T1000 (cell line): Measurements from ENCODE around the gene GFPT2.

Source experiments
- DNase-seq: peaks from one replicate; lab custom pipeline; 2025; ENCODE audit warnings: mixed read lengths; lab: John Stamatoyannopoulos, UW

The GFPT2 gene

GRCh38 chr5:180353048-180353979 lies at the start of gene GFPT2:
Gene GFPT2 (minus strand): TSS chr5:180353336. CDS start chr5:180353217, 119 bp downstream.
- DNase-seq = peak; percentile 69

- no peak for DNase-seq
Observed at GRCh38 chr5:180402716-180403115, 49.6 kb upstream of the GFPT2 start.

- DNase-seq = no peak
Observed at GRCh38 chr5:180401229-180401907, 48.2 kb upstream of the GFPT2 start.

- no peak for DNase-seq
Observed at GRCh38 chr5:180400416-180400815, 47.3 kb upstream of the GFPT2 start.

GRCh38 chr5:180399401-180400215 lies 46.5 kb upstream of the GFPT2 start:
- no peak for DNase-seq

GRCh38 chr5:180396926-180397325 lies 43.8 kb upstream of the GFPT2 start:
- DNase-seq = no peak

- DNase-seq = no peak
Observed at GRCh38 chr5:180395540-180396274, 42.6 kb upstream of the GFPT2 start.

GRCh38 chr5:180394031-180394636 lies 41.0 kb upstream of the GFPT2 start:
- DNase-seq = no peak

- DNase-seq = no peak
Observed at GRCh38 chr5:180391276-180391675, 38.1 kb upstream of the GFPT2 start.

GRCh38 chr5:180390441-180391190 lies 37.5 kb upstream of the GFPT2 start:
- no peak for DNase-seq

- no peak for DNase-seq
Observed at GRCh38 chr5:180389252-180390101, 36.3 kb upstream of the GFPT2 start.

- no peak for DNase-seq
Observed at GRCh38 chr5:180387798-180388197, 34.7 kb upstream of the GFPT2 start.

GRCh38 chr5:180382926-180383325 lies 29.8 kb upstream of the GFPT2 start:
- no peak for DNase-seq

GRCh38 chr5:180381851-180382480 lies 28.8 kb upstream of the GFPT2 start:
- DNase-seq = no peak

GRCh38 chr5:180381428-180381827 lies 28.3 kb upstream of the GFPT2 start:
- no peak for DNase-seq

- DNase-seq = no peak
Observed at GRCh38 chr5:180380856-180381255, 27.7 kb upstream of the GFPT2 start.

GRCh38 chr5:180380441-180380840 lies 27.3 kb upstream of the GFPT2 start:
- DNase-seq = no peak

- DNase-seq = no peak
Observed at GRCh38 chr5:180379355-180380070, 26.4 kb upstream of the GFPT2 start.
